ENCODE results near the gene PCNP. TPM values are rescaled to one million over a fixed set of nuclear protein-coding genes. Genes with fewer than 3 reads are reported as not detected.
A peak's percentile ranks its signal among the peaks of the same experiment; 100 is the strongest.

PCNP gene
- total and polyA plus RNA-seq, 9 of the 15 experiments (the other 6 are each of a cell fraction or from before 2014, with no cell fraction given) = 54.3 to 170 (median 150) TPM

DNA sequence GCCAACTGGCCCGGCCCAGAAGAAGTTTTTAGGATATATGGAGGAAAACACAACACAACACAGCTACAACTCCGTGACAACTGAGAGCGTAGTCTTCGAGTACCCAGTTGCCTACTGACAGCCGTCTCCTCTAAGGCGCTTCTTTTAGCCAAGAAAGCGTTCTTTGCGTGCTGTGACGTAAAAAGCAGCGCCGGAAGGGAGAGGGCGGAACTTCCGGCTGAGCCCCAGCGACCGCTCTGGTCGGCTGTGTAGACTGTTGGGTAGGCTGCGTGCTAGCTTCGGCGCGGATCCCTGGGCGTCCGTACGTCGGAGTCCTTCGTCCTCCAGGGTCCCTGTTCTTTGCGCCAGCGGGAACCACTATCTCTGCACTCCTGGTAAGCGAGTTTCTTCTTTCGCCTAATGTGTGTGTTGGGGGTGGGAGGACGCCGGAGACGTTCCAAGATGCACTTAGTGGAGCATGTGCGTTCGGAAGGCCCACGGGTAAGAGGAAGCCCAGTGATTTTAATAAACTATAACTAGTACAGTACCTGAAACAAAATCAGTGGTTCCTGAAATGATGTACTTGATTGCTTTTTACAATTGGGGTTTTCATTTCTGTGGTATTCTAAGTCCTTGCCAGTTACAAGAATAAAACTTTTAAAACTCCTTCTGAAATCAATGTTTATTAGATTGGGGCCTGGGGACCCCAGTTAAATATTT lies 12.2 kb upstream of the PCNP start, which contains the start of gene TRMT10C (continued):
- no peak for TF ChIP-seq ZNF280A (IDR thresholded peaks at IDR 0.05; ENCODE audit: low read depth, partially characterized antibody)
- TF ChIP-seq ESRRB (CRISPR knock-in tag; IDR thresholded peaks at IDR 0.05; ENCODE audit: borderline replicate concordance) = no peak
- no peak; the same call in 1 of the 2 replicates for TF ChIP-seq E2F1 (CRISPR knock-in tag; IDR thresholded peaks at IDR 0.05)
- no peak for TF ChIP-seq CEBPB (tag; IDR thresholded peaks at IDR 0.05)
- TF ChIP-seq, protein P1, sequence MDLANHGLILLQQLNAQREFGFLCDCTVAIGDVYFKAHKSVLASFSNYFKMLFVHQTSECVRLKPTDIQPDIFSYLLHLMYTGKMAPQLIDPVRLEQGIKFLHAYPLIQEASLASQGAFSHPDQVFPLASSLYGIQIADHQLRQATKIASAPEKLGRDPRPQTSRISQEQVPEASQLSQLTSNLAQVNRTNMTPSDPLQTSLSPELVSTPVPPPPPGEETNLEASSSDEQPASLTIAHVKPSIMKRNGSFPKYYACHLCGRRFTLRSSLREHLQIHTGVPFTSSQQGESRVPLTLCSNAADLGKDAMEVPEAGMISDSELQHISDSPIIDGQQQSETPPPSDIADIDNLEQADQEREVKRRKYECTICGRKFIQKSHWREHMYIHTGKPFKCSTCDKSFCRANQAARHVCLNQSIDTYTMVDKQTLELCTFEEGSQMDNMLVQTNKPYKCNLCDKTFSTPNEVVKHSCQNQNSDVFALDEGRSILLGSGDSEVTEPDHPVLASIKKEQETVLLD (IDR thresholded peaks at IDR 0.05) = no peak
- TF ChIP-seq ID3 (CRISPR knock-in tag; IDR thresholded peaks at IDR 0.05) = no peak
- TF ChIP-seq ID3 (tag; IDR thresholded peaks at IDR 0.05) = no peak
- TF ChIP-seq HNRNPLL (IDR thresholded peaks at IDR 0.05; ENCODE audit: low read depth, low read length, poor library complexity, severe bottlenecking) = peak; percentile 81
- no peak for TF ChIP-seq ZNF140 (CRISPR knock-in tag; IDR thresholded peaks at IDR 0.05)
- no peak for TF ChIP-seq MCM2 (IDR thresholded peaks at IDR 0.05; ENCODE audit: low read depth)
- no peak for TF ChIP-seq BRD9 (IDR thresholded peaks at IDR 0.05; ENCODE audit: low read depth, partially characterized antibody)
- TF ChIP-seq, protein P2, sequence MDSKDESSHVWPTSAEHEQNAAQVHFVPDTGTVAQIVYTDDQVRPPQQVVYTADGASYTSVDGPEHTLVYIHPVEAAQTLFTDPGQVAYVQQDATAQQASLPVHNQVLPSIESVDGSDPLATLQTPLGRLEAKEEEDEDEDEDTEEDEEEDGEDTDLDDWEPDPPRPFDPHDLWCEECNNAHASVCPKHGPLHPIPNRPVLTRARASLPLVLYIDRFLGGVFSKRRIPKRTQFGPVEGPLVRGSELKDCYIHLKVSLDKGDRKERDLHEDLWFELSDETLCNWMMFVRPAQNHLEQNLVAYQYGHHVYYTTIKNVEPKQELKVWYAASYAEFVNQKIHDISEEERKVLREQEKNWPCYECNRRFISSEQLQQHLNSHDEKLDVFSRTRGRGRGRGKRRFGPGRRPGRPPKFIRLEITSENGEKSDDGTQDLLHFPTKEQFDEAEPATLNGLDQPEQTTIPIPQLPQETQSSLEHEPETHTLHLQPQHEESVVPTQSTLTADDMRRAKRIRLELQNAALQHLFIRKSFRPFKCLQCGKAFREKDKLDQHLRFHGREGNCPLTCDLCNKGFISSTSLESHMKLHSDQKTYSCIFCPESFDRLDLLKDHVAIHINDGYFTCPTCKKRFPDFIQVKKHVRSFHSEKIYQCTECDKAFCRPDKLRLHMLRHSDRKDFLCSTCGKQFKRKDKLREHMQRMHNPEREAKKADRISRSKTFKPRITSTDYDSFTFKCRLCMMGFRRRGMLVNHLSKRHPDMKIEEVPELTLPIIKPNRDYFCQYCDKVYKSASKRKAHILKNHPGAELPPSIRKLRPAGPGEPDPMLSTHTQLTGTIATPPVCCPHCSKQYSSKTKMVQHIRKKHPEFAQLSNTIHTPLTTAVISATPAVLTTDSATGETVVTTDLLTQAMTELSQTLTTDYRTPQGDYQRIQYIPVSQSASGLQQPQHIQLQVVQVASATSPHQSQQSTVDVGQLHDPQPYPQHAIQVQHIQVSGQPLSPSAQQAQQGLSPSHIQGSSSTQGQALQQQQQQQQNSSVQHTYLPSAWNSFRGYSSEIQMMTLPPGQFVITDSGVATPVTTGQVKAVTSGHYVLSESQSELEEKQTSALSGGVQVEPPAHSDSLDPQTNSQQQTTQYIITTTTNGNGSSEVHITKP (IDR thresholded peaks at IDR 0.05; ENCODE audit: partially characterized antibody) = no peak
- no peak for TF ChIP-seq EZH2 (IDR thresholded peaks at IDR 0.05; ENCODE audit: borderline replicate concordance, low read depth, low read length)
- TF ChIP-seq, protein P3, sequence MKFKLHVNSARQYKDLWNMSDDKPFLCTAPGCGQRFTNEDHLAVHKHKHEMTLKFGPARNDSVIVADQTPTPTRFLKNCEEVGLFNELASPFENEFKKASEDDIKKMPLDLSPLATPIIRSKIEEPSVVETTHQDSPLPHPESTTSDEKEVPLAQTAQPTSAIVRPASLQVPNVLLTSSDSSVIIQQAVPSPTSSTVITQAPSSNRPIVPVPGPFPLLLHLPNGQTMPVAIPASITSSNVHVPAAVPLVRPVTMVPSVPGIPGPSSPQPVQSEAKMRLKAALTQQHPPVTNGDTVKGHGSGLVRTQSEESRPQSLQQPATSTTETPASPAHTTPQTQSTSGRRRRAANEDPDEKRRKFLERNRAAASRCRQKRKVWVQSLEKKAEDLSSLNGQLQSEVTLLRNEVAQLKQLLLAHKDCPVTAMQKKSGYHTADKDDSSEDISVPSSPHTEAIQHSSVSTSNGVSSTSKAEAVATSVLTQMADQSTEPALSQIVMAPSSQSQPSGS (CRISPR knock-in tag; IDR thresholded peaks at IDR 0.05) = no peak
- TF ChIP-seq CSDE1 (IDR thresholded peaks at IDR 0.05) = no peak
- no peak for TF ChIP-seq SNRNP70 (optimal IDR thresholded peaks at IDR 0.05; ENCODE audit: low read depth, low read length)
- no peak for TF ChIP-seq RFX7 (CRISPR knock-in tag; IDR thresholded peaks at IDR 0.05)
- TF ChIP-seq HNRNPL (IDR thresholded peaks at IDR 0.05; ENCODE audit: low read depth, low read length) = no peak

Measured in K562 (cell line).